Adrenal gland (tissue), 5 donors: Measurements from ENCODE around the gene PTTG1IP2.

Source experiments
- POLR2A ChIP-seq, 2 donors: fragments of 450-650 bp; IDR thresholded peaks; one replicate each; pipeline ENCODE4 v1.6.1; 2017; ENCODE audit warnings: antibody characterized with exemption in 2 of 2, mild to moderate bottlenecking in 2 of 2, moderate library complexity in 1 of 2
- TF ChIP-seq, protein P1 (sequence below), 6 experiments: fragments of 450-650 bp in 4 of 6; fragments of 200-600 bp in 2 of 6; sonication (generic) in 1 of 6; IDR thresholded peaks; 1 replicate in 5 of 6; 2 replicates in 1 of 6; pipeline versions ENCODE4 v1.5.1 to v1.8.0; 2016 to 2021; ENCODE audit warnings: antibody characterized with exemption in 6 of 6, mild to moderate bottlenecking in 2 of 6, moderate library complexity in 1 of 6
- donor health status: DM: no; HTN: no; CAD: no.

DNA sequence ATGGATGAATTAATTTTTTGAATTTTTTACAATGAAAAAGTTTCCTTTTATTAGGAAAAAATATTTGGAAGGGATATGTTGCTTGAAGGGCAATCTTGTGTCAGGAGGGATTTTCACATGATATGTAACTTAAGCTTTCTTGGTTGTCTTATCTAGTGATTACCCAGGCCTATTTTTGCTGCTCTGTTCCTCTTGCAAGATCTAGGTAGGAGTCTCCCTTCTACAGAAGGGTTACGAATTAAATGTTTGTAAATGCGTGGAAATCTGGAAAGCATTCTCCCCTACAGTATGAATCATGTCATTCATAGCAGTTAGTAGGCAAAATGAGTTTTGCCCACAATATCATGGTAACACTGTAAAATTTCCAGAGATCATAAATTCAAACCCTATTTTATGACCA is 69.0 kb downstream of the PTTG1IP2 start:
- TF ChIP-seq, protein P1, sequence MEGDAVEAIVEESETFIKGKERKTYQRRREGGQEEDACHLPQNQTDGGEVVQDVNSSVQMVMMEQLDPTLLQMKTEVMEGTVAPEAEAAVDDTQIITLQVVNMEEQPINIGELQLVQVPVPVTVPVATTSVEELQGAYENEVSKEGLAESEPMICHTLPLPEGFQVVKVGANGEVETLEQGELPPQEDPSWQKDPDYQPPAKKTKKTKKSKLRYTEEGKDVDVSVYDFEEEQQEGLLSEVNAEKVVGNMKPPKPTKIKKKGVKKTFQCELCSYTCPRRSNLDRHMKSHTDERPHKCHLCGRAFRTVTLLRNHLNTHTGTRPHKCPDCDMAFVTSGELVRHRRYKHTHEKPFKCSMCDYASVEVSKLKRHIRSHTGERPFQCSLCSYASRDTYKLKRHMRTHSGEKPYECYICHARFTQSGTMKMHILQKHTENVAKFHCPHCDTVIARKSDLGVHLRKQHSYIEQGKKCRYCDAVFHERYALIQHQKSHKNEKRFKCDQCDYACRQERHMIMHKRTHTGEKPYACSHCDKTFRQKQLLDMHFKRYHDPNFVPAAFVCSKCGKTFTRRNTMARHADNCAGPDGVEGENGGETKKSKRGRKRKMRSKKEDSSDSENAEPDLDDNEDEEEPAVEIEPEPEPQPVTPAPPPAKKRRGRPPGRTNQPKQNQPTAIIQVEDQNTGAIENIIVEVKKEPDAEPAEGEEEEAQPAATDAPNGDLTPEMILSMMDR (IDR thresholded peaks at IDR 0.05): no peak
- no peak for TF ChIP-seq POLR2A (IDR thresholded peaks at IDR 0.05)
